HepG2 (cell line): Measurements from ENCODE around the gene IGHMBP2. TPM values are rescaled to one million over a fixed set of nuclear protein-coding genes. Genes with fewer than 3 reads are reported as not detected.

Source experiments
- AHR ChIP-seq: IDR thresholded peaks from 2 replicates; pipeline ENCODE4 v1.6.1; 2018; ENCODE audit warnings: missing genetic modification reagents, missing compliant biosample characterization
- BCL3 ChIP-seq: sonication (generic); formaldehyde crosslinking; IDR thresholded peaks from 2 replicates; pipeline ENCODE4 v1.5.1; 2020; ENCODE audit warnings: mild to moderate bottlenecking, missing genetic modification reagents, moderate library complexity
- ELF3 ChIP-seq: IDR thresholded peaks from 2 replicates; pipeline ENCODE4 v1.6.1; 2016; ENCODE audit warnings: missing genetic modification reagents, missing compliant biosample characterization
- HNF4A ChIP-seq: sonication (generic); formaldehyde crosslinking; IDR thresholded peaks from 2 replicates; pipeline ENCODE4 v1.4.0; 2020; ENCODE audit warnings: missing genetic modification reagents
- IRF9 ChIP-seq: sonication (generic); formaldehyde crosslinking; IDR thresholded peaks from 2 replicates; pipeline ENCODE4 v1.8.0; 2022; ENCODE audit warnings: missing genetic modification reagents, mild to moderate bottlenecking, borderline replicate concordance
- MEF2D ChIP-seq: sonication (generic); formaldehyde crosslinking; IDR thresholded peaks from 2 replicates; pipeline ENCODE4 v1.5.1; 2020; ENCODE audit warnings: mild to moderate bottlenecking, missing genetic modification reagents
- MYPOP ChIP-seq: sonication (generic); formaldehyde crosslinking; IDR thresholded peaks from 2 replicates; pipeline ENCODE4 v1.8.1; 2023; ENCODE audit warnings: mild to moderate bottlenecking, moderate library complexity, missing genetic modification reagents
- NFAT5 ChIP-seq: sonication (generic); formaldehyde crosslinking; IDR thresholded peaks from 2 replicates; pipeline ENCODE4 v1.4.0; 2020; ENCODE audit warnings: missing genetic modification reagents
- NFE2L1 ChIP-seq: sonication (generic); formaldehyde crosslinking; IDR thresholded peaks from 2 replicates; pipeline ENCODE4 v1.4.0; 2020; ENCODE audit warnings: missing genetic modification reagents, mild to moderate bottlenecking, borderline replicate concordance
- REST ChIP-seq, 2 experiments: IDR thresholded peaks; 2 replicates each; pipeline ENCODE4 v1.6.1; 2011 to 2012; ENCODE audit warnings: low read length in 2 of 2, borderline replicate concordance in 1 of 2, low read depth in 1 of 2, mild to moderate bottlenecking in 1 of 2, moderate library complexity in 1 of 2
- ZBTB2 ChIP-seq: sonication (generic); formaldehyde crosslinking; IDR thresholded peaks from 2 replicates; pipeline ENCODE4 v1.8.0; 2022; ENCODE audit warnings: low read depth, missing genetic modification reagents
- ZNF44 ChIP-seq: sonication (generic); formaldehyde crosslinking; IDR thresholded peaks from 2 replicates; pipeline ENCODE4 v1.5.1; 2020; ENCODE audit warnings: mild to moderate bottlenecking, missing genetic modification reagents
- polyA plus RNA-seq, 8 experiments: library from polyadenylated mRNA; depleted of rRNA in 3 of 8; stranded (reverse) in 7 of 8; unstranded in 1 of 8; fragments of >200 nt; fragmentation: Illumina TruSeq in 4 of 8; extraction: Trizol in 4 of 8; gene quantifications; 2 replicates each; pipeline versions ENCODE4 v1.2.1 to v1.2.3, GENCODE V29; 2011 to 2016; ENCODE audit warnings: low read depth in 4 of 8, missing spikeins in 1 of 8, mixed read lengths in 1 of 8; ENCODE audit not compliant: insufficient read depth in 1 of 8
- total RNA-seq, 5 experiments: library from RNA; depleted of rRNA; stranded (reverse); fragments of >200 nt; fragmentation: Illumina TruSeq; extraction: Trizol; gene quantifications; 2 replicates each; pipeline ENCODE4 v1.2.3, GENCODE V29; 2016; ENCODE audit warnings: low read depth in 1 of 5

Gene IGHMBP2
- total and polyA plus RNA-seq, 2 of the 13 experiments (the other 11 are each of a cell fraction or from before 2014, with no cell fraction given) = 8.9 to 9.9 TPM

- TF ChIP-seq IRF9 (CRISPR knock-in tag) (peak; percentile 89; the same call in 1 of the 2 replicates), AHR (CRISPR knock-in tag) (peak; percentile 96), HNF4A (peak; percentile 48; the same call in 1 of the 2 replicates), REST (IDR thresholded peaks at IDR 0.05; ENCODE audit: borderline replicate concordance in 1 of 2, low read depth in 1 of 2, low read length in 2 of 2) (peak in 1 of 2 experiments; percentile 73; a peak in 2 of 4 replicates), NFE2L1 (peak; percentile 58; the same call in 1 of the 2 replicates), ZNF44 (CRISPR knock-in tag) (no peak), ELF3 (CRISPR knock-in tag) (peak; percentile 80), BCL3 (CRISPR knock-in tag) (no peak; the same call in 1 of the 2 replicates), MEF2D (peak; percentile 66), MYPOP (CRISPR knock-in tag) (no peak; the same call in 1 of the 2 replicates), ZBTB2 (0 out of 2 replicates have a peak, but pooled peaks have one; percentile 33), NFAT5 (CRISPR knock-in tag) (peak; percentile 79)
Observed at GRCh38 chr11:68903288-68904247, at the start of gene IGHMBP2, which contains the start of gene MRPL21 (continued).
